ENCODE results near the gene VPS50. TPM values are rescaled to one million over a fixed set of nuclear protein-coding genes. Genes with fewer than 3 reads are reported as not detected.

The VPS50 gene
- 18.0 and 21.5 TPM in 2 replicates for total RNA-seq

GRCh38 chr7:93231799-93232672, at the start of gene VPS50:
VPS50 (plus strand) TSS chr7:93232366; CDS start chr7:93232468, 102 bp downstream.

GRCh38 chr7:93226310-93226709, 5.9 kb upstream of the VPS50 start, which contains the start of gene HEPACAM2:
HEPACAM2 (minus strand) TSS chr7:93226469.

Other genes with a start within 250 kb of the VPS50 start
- gene SAMD9, start 114.4 kb upstream of the VPS50 start, total RNA-seq, result 19.4 and 20.5 TPM in 2 replicates
- gene SAMD9L, start 84.0 kb upstream of the VPS50 start, total RNA-seq, result 35.8 and 40.4 TPM in 2 replicates
- not detected in 2 replicates for gene HEPACAM2, start 5.9 kb upstream of the VPS50 start, total RNA-seq